GM12878 (cell line): ENCODE data around the gene PCP4L1.

ENCODE experiments used
- ATF7 ChIP-seq: fragments of 450-650 bp; IDR thresholded peaks from 2 replicates; pipeline ENCODE4 v1.6.1; 2016; ENCODE audit warnings: low read depth, mild to moderate bottlenecking
- CTCF ChIP-seq, 3 experiments: IDR thresholded peaks in 2 of 3; conservative IDR thresholded peaks in 1 of 3; 2 replicates each; pipeline ENCODE4 v1.5.1; 2011; ENCODE audit warnings: low read depth in 3 of 3, low read length in 3 of 3, mild to moderate bottlenecking in 3 of 3, control low read depth in 2 of 3, moderate library complexity in 2 of 3, inconsistent platforms in 1 of 3, mixed read lengths in 1 of 3; ENCODE audit not compliant: control insufficient read depth in 2 of 3, insufficient read depth in 1 of 3; ENCODE audit errors: extremely low read depth in 1 of 3
- E2F8 ChIP-seq: fragments of 450-650 bp; IDR thresholded peaks from 2 replicates; pipeline ENCODE4 v1.6.1; 2018; ENCODE audit warnings: mild to moderate bottlenecking, low read depth, moderate library complexity; ENCODE audit not compliant: partially characterized antibody
- ELK1 ChIP-seq: IDR thresholded peaks from 2 replicates; pipeline ENCODE4 v1.6.1; 2012; ENCODE audit warnings: low read depth, low read length, improper control_type of control experiment
- EP300 ChIP-seq, 2 experiments: fragments of 150-350 bp in 1 of 2; IDR thresholded peaks; 2 replicates each; pipeline ENCODE4 v1.6.1; 2011 to 2012; ENCODE audit warnings: low read depth in 2 of 2, low read length in 2 of 2, borderline replicate concordance in 1 of 2, improper control_type of control experiment in 1 of 2, inconsistent platforms in 1 of 2; ENCODE audit not compliant: control insufficient read depth in 1 of 2
- EZH2 ChIP-seq: IDR thresholded peaks from 2 replicates; pipeline ENCODE4 v1.6.1; 2012; ENCODE audit warnings: low read depth, mild to moderate bottlenecking, control low read depth, inconsistent platforms, low read length, borderline replicate concordance; ENCODE audit not compliant: control insufficient read depth
- HCFC1 ChIP-seq: fragments of 150-350 bp; IDR thresholded peaks from 2 replicates; pipeline ENCODE4 v1.6.1; 2014; ENCODE audit warnings: low read length
- JUND ChIP-seq: IDR thresholded peaks from 2 replicates; pipeline ENCODE4 v1.6.1; 2012; ENCODE audit warnings: low read depth, mild to moderate bottlenecking, low read length, improper control_type of control experiment, moderate library complexity
- MLLT1 ChIP-seq: fragments of 450-650 bp; IDR thresholded peaks from 2 replicates; pipeline ENCODE4 v1.6.1; 2016; ENCODE audit warnings: mild to moderate bottlenecking
- POLR2A ChIP-seq: IDR thresholded peaks from 2 replicates; pipeline ENCODE4 v1.6.1; 2011; ENCODE audit warnings: low read depth, mild to moderate bottlenecking, low read length
- POLR2AphosphoS5 ChIP-seq: IDR thresholded peaks from 2 replicates; pipeline ENCODE4 v1.6.1; 2011; ENCODE audit warnings: mild to moderate bottlenecking, low read length, inconsistent platforms
- RFX5 ChIP-seq: IDR thresholded peaks from 2 replicates; pipeline ENCODE4 v1.6.1; 2011; ENCODE audit warnings: low read depth, low read length, improper control_type of control experiment

- no peak for TF ChIP-seq E2F8
- no peak for TF ChIP-seq POLR2AphosphoS5
- no peak for TF ChIP-seq CTCF (IDR thresholded peaks at IDR 0.05 in 2 of 3, conservative IDR thresholded peaks at IDR 0.05 in 1 of 3; ENCODE audit: control insufficient read depth in 2 of 3, extremely low read depth in 1 of 3, insufficient read depth in 1 of 3, low read depth in 3 of 3, low read length in 3 of 3)
- no peak for TF ChIP-seq ATF7
- TF ChIP-seq JUND: no peak
- no peak for TF ChIP-seq RFX5
- TF ChIP-seq EP300 (IDR thresholded peaks at IDR 0.05; ENCODE audit: borderline replicate concordance in 1 of 2, control insufficient read depth in 1 of 2, low read depth in 2 of 2, low read length in 2 of 2): no peak
- TF ChIP-seq EZH2: no peak
- no peak for TF ChIP-seq MLLT1
- TF ChIP-seq ELK1: no peak
- no peak for TF ChIP-seq POLR2A
- TF ChIP-seq HCFC1: no peak
Measured at GRCh38 chr1:161223805-161224694, 34.5 kb upstream of the PCP4L1 start.
